OCI-LY3 (cell line): ENCODE data around the gene SLC37A1.
"Not testable (repeated sequence)": the region's sequence is repeated elsewhere in the genome, so short reads cannot be mapped to it uniquely, and the experiment has no call there.

Source experiments
- H2AFZ ChIP-seq: fragments of 200-600, 300-600 bp; shearing (Covaris generic); 2 replicates; pipeline ENCODE4 v1.6.0; 2014; ENCODE audit warnings: antibody characterized with exemption, low read depth, low read length
- H3K27ac ChIP-seq: fragments of 200-600, 300-600 bp; sonication (generic); 2 replicates; pipeline ENCODE4 v1.5.1; 2014; ENCODE audit warnings: mild to moderate bottlenecking, low read length, moderate library complexity, mixed read lengths
- H3K27me3 ChIP-seq: fragments of 200-600, 300-600 bp; sonication (generic); 2 replicates; pipeline ENCODE4 v1.6.1; 2014; ENCODE audit warnings: low read depth, low read length, mixed read lengths
- H3K36me3 ChIP-seq: fragments of 200-600, 300-600 bp; sonication (generic); replicated peaks from 2 replicates; pipeline ENCODE3; 2014; ENCODE audit warnings: low read depth, low read length, mixed read lengths
- H3K4me1 ChIP-seq: fragments of 300-600, 200-600 bp; sonication (generic); 2 replicates; pipeline ENCODE4 v1.6.1; 2014; ENCODE audit warnings: low read length, mixed read lengths
- H3K4me2 ChIP-seq: fragments of 200-600, 300-600 bp; sonication (generic); 2 replicates; pipeline ENCODE4 v1.6.1; 2014; ENCODE audit warnings: low read length, mixed read lengths
- H3K4me3 ChIP-seq: fragments of 300-600, 200-600 bp; sonication (generic); 2 replicates; pipeline ENCODE4 v1.5.1; 2014; ENCODE audit warnings: antibody characterized with exemption, mild to moderate bottlenecking, low read length, moderate library complexity
- H3K79me2 ChIP-seq: fragments of 300-600, 200-600 bp; shearing (Covaris generic); 2 replicates; pipeline ENCODE4 v1.6.1; 2014; ENCODE audit warnings: mild to moderate bottlenecking, low read length, mixed read lengths
- H3K9ac ChIP-seq: fragments of 300-600, 200-600 bp; shearing (Covaris generic); 2 replicates; pipeline ENCODE4 v1.6.0; 2014; ENCODE audit warnings: mild to moderate bottlenecking, low read length, moderate library complexity
- H3K9me3 ChIP-seq: fragments of 200-600, 300-600 bp; shearing (Covaris generic); 2 replicates; pipeline ENCODE4 v1.6.1; 2014; ENCODE audit warnings: low read length, mixed read lengths; ENCODE audit not compliant: insufficient read depth
- H4K20me1 ChIP-seq: fragments of 200-600, 300-600 bp; sonication (generic); 2 replicates; pipeline ENCODE4 v1.6.1; 2016; ENCODE audit warnings: low read length, mixed read lengths; ENCODE audit not compliant: insufficient read depth
- EZH2phosphoT487 ChIP-seq: fragments of 200-600 bp; shearing (Covaris generic); IDR thresholded peaks from 2 replicates; pipeline ENCODE4 v1.6.1; 2018; ENCODE audit warnings: antibody characterized with exemption, mixed run types, low read depth
- TF ChIP-seq, protein P1 (sequence below): fragments of 200-600, 300-600 bp; sonication (generic); IDR thresholded peaks from 2 replicates; pipeline ENCODE4 v1.5.1; 2014; ENCODE audit warnings: antibody characterized with exemption, low read length, low read depth

SLC37A1 gene

DNA sequence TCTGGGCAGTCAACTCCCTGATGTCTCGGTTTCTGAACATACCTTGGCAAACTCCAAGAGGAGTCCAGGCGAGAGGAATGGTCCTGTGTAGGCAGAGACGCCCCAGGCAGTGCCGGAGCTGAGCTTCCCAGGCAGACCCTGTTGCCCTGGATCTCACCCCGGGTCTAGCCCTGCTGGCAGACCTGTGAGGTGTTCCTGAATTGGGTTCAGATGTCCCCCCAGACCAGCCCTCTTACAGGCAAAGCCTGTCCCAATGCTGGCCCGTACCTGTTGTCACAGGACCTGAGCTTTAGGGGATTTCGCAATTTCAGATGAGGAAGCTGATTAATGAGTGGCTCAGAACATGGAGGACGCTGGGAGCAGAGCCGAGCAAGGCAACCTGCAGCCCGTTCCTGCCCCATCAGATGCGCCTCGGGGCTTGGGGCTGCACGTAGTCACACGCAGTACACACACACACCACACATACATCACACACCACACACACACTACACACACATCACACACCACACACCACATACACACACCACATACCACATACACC lies 101.2 kb downstream of the SLC37A1 start:
- Histone ChIP-seq H3K9me3 (no peaks in the 10 kb centered on the region), H2AFZ (peak overlapping the region; percentile 97), H3K36me3 (no peaks in the 10 kb centered on the region)

DNA sequence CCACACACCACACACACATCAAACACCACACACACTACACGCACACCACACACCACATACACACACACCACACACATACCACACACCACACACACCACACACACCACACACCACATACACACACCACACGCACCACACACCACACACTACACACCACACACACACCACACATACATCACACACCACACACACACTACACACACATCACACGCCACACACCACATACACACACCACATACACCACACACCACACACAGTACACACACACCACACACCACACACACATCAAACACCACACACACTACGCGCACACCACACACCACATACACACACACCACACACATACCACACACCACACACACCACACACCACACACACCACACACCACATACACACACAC lies 101.7 kb downstream of the SLC37A1 start:
- Histone ChIP-seq H3K4me2 (peak overlapping the region; percentile 61), H2AFZ (peak overlapping the region; percentile 97), H3K4me3 (peak overlapping the region; percentile 62), H3K27me3 (peaks cover 11% of the 10 kb centered on the region; the same call in 1 of the 2 replicates)
- H3K9ac ChIP-seq, H3K36me3 ChIP-seq, H4K20me1 ChIP-seq, H3K27ac ChIP-seq, H3K4me1 ChIP-seq, H3K79me2 ChIP-seq, H3K9me3 ChIP-seq: not testable (repeated sequence)

More for the DNA sequence above, 101.2 kb downstream of the SLC37A1 start:
- no peaks in the 10 kb centered on the region for H3K79me2 ChIP-seq
- TF ChIP-seq EZH2phosphoT487: no peak
- TF ChIP-seq, protein P1, sequence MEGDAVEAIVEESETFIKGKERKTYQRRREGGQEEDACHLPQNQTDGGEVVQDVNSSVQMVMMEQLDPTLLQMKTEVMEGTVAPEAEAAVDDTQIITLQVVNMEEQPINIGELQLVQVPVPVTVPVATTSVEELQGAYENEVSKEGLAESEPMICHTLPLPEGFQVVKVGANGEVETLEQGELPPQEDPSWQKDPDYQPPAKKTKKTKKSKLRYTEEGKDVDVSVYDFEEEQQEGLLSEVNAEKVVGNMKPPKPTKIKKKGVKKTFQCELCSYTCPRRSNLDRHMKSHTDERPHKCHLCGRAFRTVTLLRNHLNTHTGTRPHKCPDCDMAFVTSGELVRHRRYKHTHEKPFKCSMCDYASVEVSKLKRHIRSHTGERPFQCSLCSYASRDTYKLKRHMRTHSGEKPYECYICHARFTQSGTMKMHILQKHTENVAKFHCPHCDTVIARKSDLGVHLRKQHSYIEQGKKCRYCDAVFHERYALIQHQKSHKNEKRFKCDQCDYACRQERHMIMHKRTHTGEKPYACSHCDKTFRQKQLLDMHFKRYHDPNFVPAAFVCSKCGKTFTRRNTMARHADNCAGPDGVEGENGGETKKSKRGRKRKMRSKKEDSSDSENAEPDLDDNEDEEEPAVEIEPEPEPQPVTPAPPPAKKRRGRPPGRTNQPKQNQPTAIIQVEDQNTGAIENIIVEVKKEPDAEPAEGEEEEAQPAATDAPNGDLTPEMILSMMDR: no peak
- H4K20me1 ChIP-seq: no peaks in the 10 kb centered on the region
- peaks cover 11% of the 10 kb centered on the region; the same call in 1 of the 2 replicates for H3K27me3 ChIP-seq
- H3K4me1 ChIP-seq: peaks cover 7% of the 10 kb centered on the region; the same call in 1 of the 2 replicates
- H3K9ac ChIP-seq: no peak overlapping the region
- no peak overlapping the region for H3K27ac ChIP-seq
- peak overlapping the region; percentile 61 for H3K4me2 ChIP-seq
- peak overlapping the region; percentile 62 for H3K4me3 ChIP-seq

DNA sequence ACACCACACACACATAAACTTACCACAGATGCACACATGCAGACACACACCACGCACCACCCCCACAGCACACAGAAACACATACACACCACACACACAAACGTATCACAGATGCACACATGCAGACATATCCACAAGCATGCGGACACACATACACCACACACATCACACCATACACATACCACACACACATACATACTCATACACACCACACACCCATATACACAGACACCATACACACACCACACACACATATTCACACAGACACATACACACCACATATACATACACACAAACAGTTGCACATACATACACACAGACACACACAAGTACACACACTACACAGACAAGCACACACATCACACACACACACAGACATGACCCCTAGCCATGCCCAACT lies 102.3 kb downstream of the SLC37A1 start:
- no peaks in the 10 kb centered on the region for H3K36me3 ChIP-seq

DNA sequence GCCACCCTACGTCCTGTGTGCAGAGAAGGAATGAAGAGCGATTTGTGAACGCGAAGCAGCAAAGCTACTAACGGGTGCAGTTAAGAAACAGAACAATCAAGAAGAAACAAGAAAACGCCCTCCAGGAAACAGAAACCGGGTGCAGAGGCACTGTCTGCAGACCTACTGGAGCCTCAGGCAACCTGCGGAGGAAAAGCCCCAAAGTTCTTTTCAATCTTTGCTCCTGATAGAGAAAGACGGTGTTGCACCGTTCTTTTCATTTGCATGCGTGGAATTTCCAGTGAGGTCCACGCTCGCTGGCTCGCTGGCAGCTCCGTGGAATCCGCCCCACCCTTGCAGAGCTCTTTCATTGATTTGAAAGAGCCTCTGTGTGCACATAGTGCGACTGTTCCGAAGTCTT lies 102.8 kb downstream of the SLC37A1 start:
- no peaks in the 10 kb centered on the region for H3K9me3 ChIP-seq
- no peak overlapping the region for H3K4me2 ChIP-seq
- peaks cover 11% of the 10 kb centered on the region; the same call in 1 of the 2 replicates for H3K27me3 ChIP-seq
- no peak overlapping the region for H3K27ac ChIP-seq
- no peaks in the 10 kb centered on the region for H3K79me2 ChIP-seq
- H3K36me3 ChIP-seq: no peaks in the 10 kb centered on the region
- H4K20me1 ChIP-seq: no peaks in the 10 kb centered on the region
- H3K9ac ChIP-seq: no peak overlapping the region
- H3K4me3 ChIP-seq: no peak overlapping the region
- no peak for TF ChIP-seq EZH2phosphoT487
- TF ChIP-seq, protein P1: no peak
- H3K4me1 ChIP-seq: peaks cover 7% of the 10 kb centered on the region; the same call in 1 of the 2 replicates
- no peak overlapping the region for H2AFZ ChIP-seq

More for the DNA sequence above, 102.3 kb downstream of the SLC37A1 start:
- Histone ChIP-seq H3K4me2 (no peak overlapping the region), H3K27me3 (peaks cover 11% of the 10 kb centered on the region; the same call in 1 of the 2 replicates), H3K27ac (no peak overlapping the region), H3K79me2 (no peaks in the 10 kb centered on the region), H3K9me3 (no peaks in the 10 kb centered on the region), H4K20me1 (no peaks in the 10 kb centered on the region), H3K4me1 (peaks cover 7% of the 10 kb centered on the region; the same call in 1 of the 2 replicates), H3K4me3 (no peak overlapping the region), H3K9ac (no peak overlapping the region), H2AFZ (no peak overlapping the region)
- TF ChIP-seq, protein P1: no peak
- TF ChIP-seq EZH2phosphoT487: no peak
